NCI-H2171 treated with DMSO at 0.1 percent for 48 hours (cell line): ENCODE measurements around the gene PKP3.
A peak's percentile ranks its signal among the peaks of the same experiment; 100 is the strongest.
"Not testable (repeated sequence)": the region's sequence is repeated elsewhere in the genome, so short reads cannot be mapped to it uniquely, and the experiment has no call there.

Source experiments
- DNase-seq: peaks from one replicate; lab custom pipeline; 2025; lab: John Stamatoyannopoulos, UW

The PKP3 gene, protein sequence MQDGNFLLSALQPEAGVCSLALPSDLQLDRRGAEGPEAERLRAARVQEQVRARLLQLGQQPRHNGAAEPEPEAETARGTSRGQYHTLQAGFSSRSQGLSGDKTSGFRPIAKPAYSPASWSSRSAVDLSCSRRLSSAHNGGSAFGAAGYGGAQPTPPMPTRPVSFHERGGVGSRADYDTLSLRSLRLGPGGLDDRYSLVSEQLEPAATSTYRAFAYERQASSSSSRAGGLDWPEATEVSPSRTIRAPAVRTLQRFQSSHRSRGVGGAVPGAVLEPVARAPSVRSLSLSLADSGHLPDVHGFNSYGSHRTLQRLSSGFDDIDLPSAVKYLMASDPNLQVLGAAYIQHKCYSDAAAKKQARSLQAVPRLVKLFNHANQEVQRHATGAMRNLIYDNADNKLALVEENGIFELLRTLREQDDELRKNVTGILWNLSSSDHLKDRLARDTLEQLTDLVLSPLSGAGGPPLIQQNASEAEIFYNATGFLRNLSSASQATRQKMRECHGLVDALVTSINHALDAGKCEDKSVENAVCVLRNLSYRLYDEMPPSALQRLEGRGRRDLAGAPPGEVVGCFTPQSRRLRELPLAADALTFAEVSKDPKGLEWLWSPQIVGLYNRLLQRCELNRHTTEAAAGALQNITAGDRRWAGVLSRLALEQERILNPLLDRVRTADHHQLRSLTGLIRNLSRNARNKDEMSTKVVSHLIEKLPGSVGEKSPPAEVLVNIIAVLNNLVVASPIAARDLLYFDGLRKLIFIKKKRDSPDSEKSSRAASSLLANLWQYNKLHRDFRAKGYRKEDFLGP

DNA sequence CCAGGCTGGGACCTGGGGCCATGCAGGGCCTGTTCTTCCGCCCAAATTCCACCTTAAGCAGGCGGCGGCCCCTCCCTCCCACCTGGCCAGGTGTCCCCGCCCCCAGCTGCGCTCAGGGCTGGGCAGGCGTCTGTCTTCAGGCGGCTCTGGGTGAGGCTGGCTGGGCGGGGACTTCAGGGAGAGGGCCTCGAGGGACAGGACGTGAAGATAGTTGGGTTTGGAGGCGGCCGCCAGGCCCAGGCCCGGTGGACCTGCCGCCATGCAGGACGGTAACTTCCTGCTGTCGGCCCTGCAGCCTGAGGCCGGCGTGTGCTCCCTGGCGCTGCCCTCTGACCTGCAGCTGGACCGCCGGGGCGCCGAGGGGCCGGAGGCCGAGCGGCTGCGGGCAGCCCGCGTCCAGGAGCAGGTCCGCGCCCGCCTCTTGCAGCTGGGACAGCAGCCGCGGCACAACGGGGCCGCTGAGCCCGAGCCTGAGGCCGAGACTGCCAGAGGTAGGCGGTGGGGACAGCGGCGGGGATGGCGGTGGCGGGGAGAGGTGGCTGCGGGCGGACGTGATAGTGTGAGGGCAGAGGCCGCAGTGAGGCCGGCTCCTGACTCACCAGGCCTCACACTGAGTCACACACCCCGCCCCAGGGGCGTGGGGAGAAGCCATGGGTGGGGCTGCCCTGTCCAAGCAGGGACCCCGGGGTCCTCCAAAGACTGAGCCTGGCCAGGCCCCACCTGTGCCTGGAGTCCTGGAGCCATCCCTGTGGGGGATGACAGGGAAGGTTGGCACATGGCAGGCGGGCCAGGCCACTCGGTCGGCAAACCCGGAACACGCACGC, at the start of gene PKP3:
Gene PKP3 (plus strand): TSS at position 176 of the 824 bp plus-strand sequence. CDS start 84 bp downstream, at position 260.
- peak; percentile 68 for DNase-seq

DNA sequence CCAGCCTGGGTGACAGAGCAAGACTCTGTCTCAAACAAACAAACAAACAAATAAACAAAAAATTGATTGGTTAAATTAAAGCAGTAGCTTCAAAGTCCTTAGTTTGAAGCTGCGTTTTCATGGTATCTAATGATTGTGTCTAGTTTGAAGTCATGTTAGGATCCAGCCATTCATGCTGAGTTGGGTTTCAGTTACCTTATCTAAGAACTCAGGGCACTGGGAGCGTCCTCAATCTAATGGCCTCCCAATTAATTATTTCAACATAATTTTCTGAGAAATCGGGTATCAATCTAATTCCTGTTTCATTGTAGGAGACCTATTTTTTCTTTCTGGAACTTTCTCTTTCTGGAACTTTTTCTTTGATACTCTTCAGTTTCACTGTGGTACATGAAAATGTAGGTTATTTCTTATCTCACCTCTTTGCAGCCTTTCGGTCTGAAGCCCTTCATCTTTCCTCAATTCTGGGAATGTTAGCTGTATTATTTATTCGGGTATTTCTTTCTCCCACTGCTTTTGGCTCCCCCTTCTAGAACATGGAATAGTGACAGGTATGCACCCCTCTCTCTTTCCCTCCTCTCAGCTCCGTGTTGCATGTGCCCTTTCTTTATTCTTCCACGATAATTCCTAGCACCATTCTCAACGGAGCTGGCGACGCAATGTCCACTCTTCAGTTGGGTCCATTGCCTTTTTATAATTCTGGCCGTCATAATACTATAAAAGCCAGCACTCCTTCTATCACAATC, 49.0 kb upstream of the PKP3 start:
- DNase-seq, result no peak

DNA sequence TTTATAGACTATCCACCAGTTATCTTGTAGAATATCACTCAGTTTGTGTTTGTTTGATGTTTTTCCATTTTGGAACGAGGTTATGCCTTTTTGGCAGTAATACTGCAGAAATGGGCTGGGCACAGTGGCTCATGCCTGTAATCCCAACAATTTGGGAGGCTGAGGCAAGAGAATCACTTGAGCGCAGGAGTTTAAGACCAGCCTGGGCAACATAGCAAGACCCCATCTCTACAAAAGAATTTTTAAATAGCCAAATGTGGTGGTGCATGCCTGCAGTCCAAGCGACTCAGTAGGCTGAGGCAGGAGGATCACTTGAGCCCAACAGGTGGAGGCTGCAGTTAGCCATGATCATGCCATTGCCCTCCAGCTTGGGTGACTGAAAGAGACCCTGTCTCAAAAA, 47.5 kb upstream of the PKP3 start:
- no peak for DNase-seq

DNA sequence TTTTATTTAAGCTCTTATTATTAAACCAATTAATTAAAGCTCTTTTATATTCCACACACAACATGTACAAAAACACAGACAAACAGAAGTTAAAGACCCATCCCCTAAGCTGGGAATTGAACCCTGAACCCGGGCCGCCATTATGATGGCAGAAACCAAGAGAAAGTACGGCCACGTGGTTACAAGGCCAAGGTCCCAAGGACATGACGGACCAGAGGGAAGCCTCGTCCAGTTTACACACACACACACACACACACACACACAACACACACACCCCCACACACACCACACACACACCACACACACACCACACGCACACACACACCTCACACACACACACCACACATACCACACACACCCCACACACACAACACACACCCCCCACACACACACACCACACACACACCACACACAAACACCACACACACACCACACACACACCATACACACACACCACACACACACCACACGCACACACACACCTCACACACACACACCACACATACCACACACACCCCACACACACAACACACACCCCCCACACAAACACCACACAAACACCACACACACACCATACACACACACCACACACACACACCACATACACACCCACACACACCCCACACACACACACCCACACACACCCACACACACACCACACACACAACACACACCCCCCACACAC, 44.6 kb upstream of the PKP3 start:
- DNase-seq, result not testable (repeated sequence)

DNA sequence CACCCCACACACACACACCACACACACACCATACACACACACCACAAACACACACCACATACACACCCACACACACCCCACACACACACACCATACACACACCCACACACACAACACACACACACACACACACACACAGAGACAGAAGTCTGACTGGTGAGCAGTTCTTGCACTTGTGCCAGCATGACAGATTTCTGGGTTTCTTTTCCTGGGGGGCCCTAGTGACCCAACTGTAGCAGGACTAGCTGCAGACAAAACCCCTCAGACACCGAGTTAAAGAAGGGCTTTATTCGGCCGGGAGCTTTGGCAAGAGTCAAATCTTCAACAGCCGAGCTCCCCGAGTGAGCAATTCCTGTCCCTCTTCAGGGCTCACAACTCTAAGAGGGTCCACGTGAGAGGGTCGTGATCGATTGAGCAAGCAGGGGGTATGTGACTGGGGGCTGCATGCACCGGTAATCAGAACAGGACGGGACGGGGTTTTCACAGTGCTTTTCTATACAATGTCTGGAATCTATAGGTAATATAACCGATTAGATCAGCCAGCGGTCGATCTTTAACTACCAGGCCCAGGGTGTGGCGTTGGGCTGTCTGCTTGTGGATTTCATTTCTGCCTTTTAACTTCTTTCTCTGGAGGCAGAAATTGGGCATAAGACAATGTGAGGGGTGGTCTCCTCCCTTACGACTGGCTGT, 43.8 kb upstream of the PKP3 start:
- DNase-seq, result not testable (repeated sequence)

DNA sequence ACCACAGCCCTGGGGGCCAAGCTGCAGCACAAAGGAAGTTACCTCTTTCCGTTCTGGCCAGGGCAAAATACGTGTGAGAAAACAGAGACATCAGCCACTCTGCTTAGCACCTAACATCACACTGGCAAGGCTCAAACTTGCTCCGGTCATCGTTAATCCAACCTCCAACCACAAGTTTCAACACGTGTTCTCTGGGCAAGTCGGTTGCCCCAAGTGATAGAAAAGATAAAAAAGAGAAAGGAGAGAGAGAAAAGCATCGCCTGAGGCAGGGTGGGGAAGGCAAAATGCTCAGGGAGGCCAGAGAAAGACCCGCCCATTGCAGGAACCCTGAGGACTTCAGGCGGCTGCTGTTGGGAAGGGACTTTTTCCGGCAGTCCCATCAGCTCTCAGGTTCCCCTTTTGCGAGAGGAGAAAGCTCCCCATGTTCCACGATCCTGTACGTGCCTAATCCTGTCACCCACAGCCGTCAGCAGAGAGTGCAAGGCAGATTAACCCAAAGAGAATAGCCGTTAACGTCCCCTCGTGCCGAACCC, 43.2 kb upstream of the PKP3 start:
- DNase-seq, result no peak

DNA sequence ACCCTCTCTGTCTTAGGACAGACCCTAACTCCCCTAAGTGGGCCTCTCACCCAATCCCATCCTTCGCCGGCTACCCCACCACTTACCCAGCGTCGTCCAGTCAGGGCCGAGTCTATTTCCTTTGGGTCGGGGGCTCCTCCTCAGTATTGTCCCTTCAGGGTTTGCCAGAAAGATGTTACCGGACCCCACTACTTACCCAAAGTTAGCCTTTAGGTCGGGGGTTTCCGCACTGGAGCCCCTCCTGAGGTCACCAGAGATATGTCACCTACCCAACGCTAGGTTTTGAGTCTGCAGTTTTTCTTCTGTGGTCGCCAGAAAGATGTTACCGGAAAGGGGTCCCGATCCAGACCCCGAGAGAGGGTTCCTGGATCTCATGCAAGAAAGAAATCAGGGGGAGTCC, 42.6 kb upstream of the PKP3 start:
- no peak for DNase-seq

DNA sequence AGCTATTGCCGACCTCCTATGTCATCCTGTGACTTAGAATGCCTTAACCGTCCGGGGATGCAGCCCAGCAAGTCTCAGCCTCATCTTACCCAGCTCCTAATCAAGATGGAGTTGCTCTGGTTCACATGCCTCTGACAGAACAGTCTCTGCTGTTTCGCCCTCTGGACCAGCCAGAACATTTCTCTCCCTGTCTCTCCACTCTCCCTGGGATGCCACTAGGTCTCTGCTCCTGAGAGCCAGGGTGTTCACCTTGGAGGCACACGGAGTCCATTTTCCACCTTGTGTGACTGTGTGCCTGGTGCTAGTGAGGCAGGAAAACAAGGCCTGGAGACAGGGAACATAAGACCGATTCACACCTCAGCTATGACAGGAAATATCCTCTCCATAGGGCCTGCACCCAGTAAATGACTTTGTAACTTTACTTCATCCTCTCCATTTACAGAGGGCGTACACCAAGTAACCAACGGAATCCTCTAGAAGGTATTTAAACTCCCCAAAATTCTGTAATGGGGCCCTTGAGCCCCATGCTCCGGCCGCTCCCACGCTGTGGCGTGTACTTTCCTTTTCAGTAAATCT, 41.5 kb upstream of the PKP3 start:
- no peak for DNase-seq

DNA sequence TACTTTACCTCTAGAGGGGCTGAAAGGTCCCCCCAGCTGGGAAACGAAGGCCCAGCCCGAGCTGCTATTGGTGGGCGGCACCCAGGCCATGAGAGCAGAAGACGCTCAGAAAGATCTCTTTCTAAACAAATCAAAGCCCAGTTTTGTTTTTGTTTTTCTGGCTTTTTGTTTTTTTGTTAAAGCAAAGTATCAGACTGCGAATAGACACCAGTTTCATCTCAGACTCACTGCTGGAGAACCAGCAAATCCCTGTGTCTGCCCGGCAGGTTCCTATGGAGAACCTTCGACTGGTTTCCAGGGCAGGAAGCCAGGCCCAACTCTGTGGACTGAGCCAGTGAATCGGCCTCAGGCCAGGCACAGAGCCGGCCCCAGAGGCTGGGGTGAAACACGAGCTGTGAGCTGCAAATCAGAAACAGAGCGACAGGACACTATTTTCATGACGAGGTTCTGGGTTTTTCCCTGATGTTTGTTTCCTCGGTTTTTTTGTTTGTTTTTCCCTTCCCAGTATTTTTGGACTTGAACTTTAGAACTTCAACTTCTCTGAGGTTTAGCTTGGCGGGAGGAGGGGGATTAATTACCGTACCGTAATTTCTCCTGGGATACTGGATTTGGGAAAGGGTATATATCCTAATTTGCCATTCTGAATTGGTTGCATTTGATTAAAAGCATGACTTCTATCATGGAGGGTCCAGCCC, 40.7 kb upstream of the PKP3 start:
- DNase-seq, result no peak

DNA sequence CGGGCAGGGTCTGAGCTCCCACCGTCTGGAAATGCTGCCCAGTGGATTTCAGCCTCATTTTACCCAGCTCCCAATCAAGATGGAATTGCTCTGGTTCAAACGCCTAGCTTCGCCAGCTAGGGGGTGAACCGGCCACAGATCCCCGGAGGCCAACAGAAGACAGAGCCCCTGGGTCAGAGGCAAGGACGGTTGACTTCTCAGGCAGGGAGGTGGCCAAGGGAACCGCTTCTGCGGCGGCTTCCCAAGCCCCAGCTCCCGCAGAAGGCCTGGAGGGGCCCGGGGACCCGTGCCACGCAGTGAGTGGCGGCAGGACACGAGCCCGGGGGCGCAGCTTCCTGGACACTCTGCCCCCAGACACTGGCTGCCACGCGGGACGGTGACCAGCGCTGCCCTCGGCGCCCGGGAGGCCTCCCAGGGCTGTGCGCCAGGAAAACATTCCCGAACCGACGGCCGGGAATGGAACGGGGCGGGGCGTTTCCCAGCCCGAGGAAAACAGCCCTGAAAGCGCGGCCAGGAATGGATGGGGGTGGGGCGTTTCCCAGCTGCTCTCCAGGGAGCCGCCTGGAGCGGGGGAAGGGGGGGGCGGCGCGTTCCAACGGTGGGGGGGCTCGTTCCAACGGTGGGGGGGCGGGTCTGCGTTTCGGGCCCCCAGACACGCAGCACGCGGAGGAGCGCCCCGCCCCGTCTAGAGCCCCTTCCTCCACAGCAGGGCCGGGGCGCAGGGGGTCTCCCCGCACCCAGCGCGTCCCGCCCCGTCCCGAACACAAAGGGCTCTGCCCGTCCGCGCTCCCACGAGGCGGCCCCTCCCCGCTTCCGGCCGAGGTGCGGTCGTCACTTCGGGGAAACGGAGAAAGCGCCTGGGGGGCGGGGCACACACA, 38.2 kb upstream of the PKP3 start:
- DNase-seq, result peak; percentile 46

DNA sequence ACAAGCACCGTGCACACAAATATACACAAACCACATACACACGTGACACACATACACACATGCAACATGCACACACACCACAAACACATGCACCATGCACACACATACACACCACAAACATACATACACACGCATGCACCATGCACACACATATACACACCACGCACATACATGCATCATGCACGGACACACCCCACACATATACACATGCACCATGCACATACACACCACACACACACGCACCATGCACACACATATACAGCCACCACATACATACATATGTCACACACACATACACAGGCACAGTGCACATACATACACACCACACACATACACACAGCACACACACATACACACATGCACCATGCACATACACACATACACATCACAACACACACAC, 37.4 kb upstream of the PKP3 start:
- no peak for DNase-seq

DNA sequence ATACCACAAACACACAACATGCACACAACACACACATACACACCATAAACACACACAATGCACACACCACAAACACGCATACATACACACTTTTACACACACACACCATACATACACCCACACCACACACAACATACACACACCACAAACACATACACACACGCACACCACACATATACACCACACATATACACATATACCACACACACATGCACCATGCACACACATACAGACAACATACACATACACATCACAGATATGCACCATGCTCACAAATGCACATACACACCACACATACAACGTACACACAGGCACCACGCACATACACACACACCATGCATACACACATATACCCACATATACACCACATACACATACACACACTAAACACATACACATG, 36.4 kb upstream of the PKP3 start:
- DNase-seq, result no peak

DNA sequence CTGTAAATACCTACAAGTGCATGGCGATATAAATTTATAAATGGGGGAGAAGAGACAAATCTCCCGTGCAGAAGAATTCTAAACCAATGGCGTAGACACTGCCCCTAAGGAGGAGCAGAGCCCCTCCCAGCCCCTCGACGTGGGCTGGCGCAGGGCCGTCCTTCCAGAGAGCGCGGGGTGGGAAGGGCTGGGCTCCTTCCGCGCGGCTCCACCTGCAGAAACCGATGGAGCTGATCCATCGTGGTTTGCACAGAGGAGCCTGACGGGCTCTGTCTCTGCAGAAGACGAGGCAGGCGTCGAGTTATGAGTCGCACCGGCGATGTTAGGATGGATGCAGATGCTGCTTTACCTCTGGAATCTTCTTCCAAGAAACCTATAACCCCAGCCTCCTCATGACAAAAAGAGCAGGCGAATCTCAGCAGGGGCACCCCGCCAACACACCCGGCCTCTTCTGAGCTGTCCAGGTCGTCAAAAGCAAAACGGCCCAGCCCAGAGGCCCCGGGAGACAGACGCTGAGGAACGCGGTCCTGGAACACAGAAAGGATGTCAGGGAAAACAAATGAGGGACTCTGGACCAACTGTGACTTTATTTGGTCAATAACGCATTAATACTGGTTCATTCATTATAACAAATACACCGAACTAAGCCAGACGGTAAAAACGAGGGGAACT, 35.7 kb upstream of the PKP3 start:
- DNase-seq, result no peak

DNA sequence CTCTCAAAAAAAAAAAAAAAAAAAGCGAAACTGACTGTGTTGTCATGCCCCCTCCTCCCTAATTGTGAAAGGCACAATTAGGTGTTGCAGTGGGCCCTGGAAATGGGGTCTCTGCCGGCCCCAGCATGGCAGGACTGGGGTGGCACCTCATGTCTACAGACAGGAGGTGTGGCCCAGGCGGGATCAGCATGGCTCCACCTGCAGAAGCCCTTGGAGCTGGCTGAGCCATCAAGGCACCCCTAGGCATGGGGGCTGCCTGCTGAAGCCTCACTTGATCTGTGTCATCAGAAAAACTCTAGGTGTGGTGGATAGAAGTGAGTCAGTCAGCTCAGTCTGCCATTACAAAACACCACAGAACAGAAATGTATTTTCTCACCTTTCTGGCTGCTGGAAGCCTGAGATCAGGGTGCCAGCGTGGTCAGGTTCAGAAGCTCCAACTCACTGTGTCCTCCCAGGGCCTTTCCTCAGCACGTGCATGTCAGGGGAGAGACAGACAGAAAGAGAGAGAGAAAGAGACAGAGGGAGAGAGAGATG, 34.8 kb upstream of the PKP3 start:
- no peak for DNase-seq

DNA sequence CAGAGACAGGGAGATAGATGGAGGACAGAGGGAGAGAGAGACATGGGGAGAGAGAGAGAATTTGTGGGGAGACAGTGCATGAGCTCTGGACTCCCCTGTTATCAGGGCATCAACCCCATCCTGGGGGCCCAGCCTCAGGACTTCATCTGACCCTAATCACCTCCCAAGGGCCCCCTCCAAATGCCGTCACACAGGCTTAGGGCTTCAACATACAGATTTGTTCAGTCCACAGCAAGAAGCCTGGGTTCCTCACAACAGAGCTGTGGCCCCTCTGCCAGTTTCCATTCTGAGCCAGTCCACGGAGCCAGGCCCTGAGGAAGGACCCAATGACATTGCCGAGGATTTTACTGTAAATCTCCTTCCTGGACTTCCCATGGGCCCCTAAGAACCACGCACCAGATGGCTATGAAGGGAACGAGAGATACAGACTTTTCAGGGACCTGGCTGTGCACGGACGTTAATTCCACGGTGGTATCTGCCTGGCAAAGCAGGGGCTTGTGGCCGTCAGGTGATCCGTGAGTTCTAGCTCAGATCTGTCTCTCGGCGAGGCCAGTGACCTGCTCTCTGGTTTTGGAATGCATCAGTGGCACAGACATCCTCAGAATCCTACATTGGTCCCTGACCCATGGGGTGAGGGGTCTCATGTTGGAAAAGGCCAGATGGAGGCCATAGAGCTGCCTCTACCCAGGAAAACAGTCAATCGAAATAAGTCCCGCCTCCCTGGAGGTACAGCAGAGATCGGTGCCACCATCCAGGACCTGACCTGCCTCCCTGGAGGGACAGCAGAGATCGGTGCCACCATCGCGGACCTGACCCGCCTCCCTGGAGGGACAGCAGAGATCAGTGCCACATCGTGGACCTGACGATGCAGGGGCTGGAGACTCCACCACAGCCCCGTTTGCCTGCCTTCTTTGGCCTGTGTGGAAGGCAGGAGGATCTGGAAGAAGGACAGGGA, 33.4 kb upstream of the PKP3 start:
- no peak for DNase-seq
